IMR-90 (cell line): ENCODE data around the gene RAB9B. TPM values are rescaled to one million over a fixed set of nuclear protein-coding genes. Genes with fewer than 3 reads are reported as not detected.
"Not testable (repeated sequence)": the region's sequence is repeated elsewhere in the genome, so short reads cannot be mapped to it uniquely, and the experiment has no call there.

Experiments used
- ATAC-seq: fragments of 200-7000 bp; cut with Tn5 transposase; 2 replicates; pipeline ENCODE4 v1.9.1; 2020; ENCODE audit warnings: low read depth, mild to moderate bottlenecking, moderate library complexity
- BruUV-seq: library from RNA; stranded (reverse); fragments of 400-500 nt; replicated peaks from 2 replicates; lab custom pipeline; 2021; lab: Mats Ljungman, UMichigan
- CTCF ChIA-PET: fragments of 300-600 bp; formaldehyde crosslinking; extraction: SDS; loops from one replicate; lab custom pipeline; 2021; ENCODE audit warnings: antibody characterized with exemption; lab: Yijun Ruan, JAX
- POLR2A ChIA-PET: fragments of 300-600 bp; sonication (Branson Sonifier 250); formaldehyde crosslinking; loops from one replicate; lab custom pipeline; 2022; ENCODE audit warnings: antibody characterized with exemption; ENCODE audit not compliant: unreplicated experiment; lab: Charles Lee
- DNase-seq: peaks from one replicate; pipeline ENCODE4 v3.0.0; 2013
- H2AFZ ChIP-seq: replicated peaks from 2 replicates; pipeline ENCODE3; 2013; ENCODE audit warnings: low read length, mild to moderate bottlenecking; ENCODE audit not compliant: poor library complexity
- H2AK5ac ChIP-seq: 2 replicates; pipeline ENCODE4 v1.6.1; 2013; ENCODE audit warnings: low read depth, low read length, inconsistent platforms
- H2AK9ac ChIP-seq: replicated peaks from 2 replicates; pipeline ENCODE3; 2013; ENCODE audit warnings: mild to moderate bottlenecking, low read depth, low read length, moderate library complexity; ENCODE audit not compliant: poor library complexity
- H2BK120ac ChIP-seq: 2 replicates; pipeline ENCODE4 v1.6.1; 2013; ENCODE audit warnings: low read depth, low read length, inconsistent platforms
- H2BK15ac ChIP-seq: 3 replicates; pipeline ENCODE4 v1.6.1; 2013; ENCODE audit warnings: low read depth, low read length, inconsistent platforms
- H2BK20ac ChIP-seq: 2 replicates; pipeline ENCODE4 v1.6.1; 2013; ENCODE audit warnings: low read depth, mild to moderate bottlenecking, inconsistent platforms, low read length, moderate library complexity
- H2BK5ac ChIP-seq: 2 replicates; pipeline ENCODE4 v1.6.1; 2013; ENCODE audit warnings: mild to moderate bottlenecking, low read depth, low read length, inconsistent platforms; ENCODE audit not compliant: poor library complexity, severe bottlenecking
- H3K14ac ChIP-seq: replicated peaks from 2 replicates; pipeline ENCODE4 v1.6.1; 2013; ENCODE audit warnings: low read depth, low read length, inconsistent platforms
- H3K18ac ChIP-seq: 2 replicates; pipeline ENCODE4 v1.6.1; 2013; ENCODE audit warnings: low read depth, low read length, control low read depth
- H3K23ac ChIP-seq: 2 replicates; pipeline ENCODE4 v1.6.1; 2013; ENCODE audit warnings: low read depth, low read length, inconsistent platforms
- H3K27ac ChIP-seq: 2 replicates; pipeline ENCODE4 v1.5.1; 2013; ENCODE audit warnings: mild to moderate bottlenecking, control low read depth, low read length; ENCODE audit not compliant: insufficient read depth
- H3K27me3 ChIP-seq: 2 replicates; pipeline ENCODE4 v1.6.1; 2013; ENCODE audit warnings: low read length; ENCODE audit not compliant: control insufficient read depth, insufficient read depth
- H3K36me3 ChIP-seq: 2 replicates; pipeline ENCODE4 v1.6.1; 2013; ENCODE audit warnings: low read length, mixed read lengths; ENCODE audit not compliant: control insufficient read depth, insufficient read depth
- H3K4ac ChIP-seq: 2 replicates; pipeline ENCODE4 v1.6.1; 2013; ENCODE audit warnings: low read depth, low read length, inconsistent platforms
- H3K4me1 ChIP-seq: 2 replicates; pipeline ENCODE4 v1.6.1; 2013; ENCODE audit warnings: low read length, mixed read lengths; ENCODE audit not compliant: control insufficient read depth, insufficient read depth
- H3K4me2 ChIP-seq: 2 replicates; pipeline ENCODE4 v1.6.1; 2013; ENCODE audit warnings: low read depth, mild to moderate bottlenecking, control low read depth, low read length, moderate library complexity
- H3K4me3 ChIP-seq: 2 replicates; pipeline ENCODE4 v1.5.1; 2013; ENCODE audit warnings: low read depth, mild to moderate bottlenecking, control low read depth, low read length, moderate library complexity; ENCODE audit not compliant: insufficient read depth
- H3K56ac ChIP-seq: 2 replicates; pipeline ENCODE4 v1.6.1; 2013; ENCODE audit warnings: low read length, inconsistent platforms; ENCODE audit not compliant: insufficient read depth; ENCODE audit errors: extremely low read depth
- H3K79me1 ChIP-seq, 2 experiments: 2 replicates each; pipeline ENCODE4 v1.6.1; 2013; ENCODE audit warnings: low read length in 2 of 2, inconsistent platforms in 1 of 2, low read depth in 1 of 2
- H3K9ac ChIP-seq: 2 replicates; pipeline ENCODE4 v1.6.1; 2013; ENCODE audit warnings: low read depth, low read length, control low read depth
- H3K9me1 ChIP-seq: 2 replicates; pipeline ENCODE4 v1.6.1; 2013; ENCODE audit warnings: low read length, inconsistent platforms; ENCODE audit not compliant: insufficient read depth
- H3K9me3 ChIP-seq: 2 replicates; pipeline ENCODE4 v1.6.1; 2013; ENCODE audit warnings: low read length; ENCODE audit not compliant: control insufficient read depth, insufficient read depth
- H4K20me1 ChIP-seq: 2 replicates; pipeline ENCODE4 v1.6.1; 2013; ENCODE audit warnings: low read length, inconsistent platforms; ENCODE audit not compliant: insufficient read depth
- H4K5ac ChIP-seq: 2 replicates; pipeline ENCODE4 v1.6.1; 2013; ENCODE audit warnings: mild to moderate bottlenecking, low read depth, low read length, control low read depth
- H4K8ac ChIP-seq, 2 experiments: 2 replicates each; pipeline ENCODE4 v1.6.1; 2013; ENCODE audit warnings: low read depth in 2 of 2, low read length in 2 of 2, control low read depth in 1 of 2, inconsistent platforms in 1 of 2
- H4K91ac ChIP-seq: 2 replicates; pipeline ENCODE4 v1.6.1; 2013; ENCODE audit warnings: low read depth, low read length, inconsistent platforms; ENCODE audit not compliant: insufficient read depth
- WGBS, 2 experiments: methylation state at CpG; one replicate each; pipeline versions ENCODE4 v1.1.5 to v1.1.7; 2013; ENCODE audit warnings: missing lambda C conversion rate in 2 of 2; ENCODE audit not compliant: insufficient read length in 1 of 2; ENCODE audit errors: extremely low coverage in 2 of 2; 5-methylcytosine and 5-hydroxymethylcytosine counted together
- dilution Hi-C: fragments of 300-500 bp; cut with HindIII; formaldehyde crosslinking; loops from one replicate; pipeline ENCODE4 v1.14.3; 2018; ENCODE audit warnings: low sequenced_read_pairs; ENCODE audit not compliant: unreplicated experiment
- in situ Hi-C: fragments of 300-500 bp; cut with MboI; formaldehyde crosslinking; loops from 3 replicates; pipeline ENCODE4 v1.14.3; 2019; ENCODE audit warnings: low sequenced_read_pairs, inconsistent platforms, mixed read lengths
- intact Hi-C: fragments of 100-400 bp; cut with micrococcal nuclease; formaldehyde crosslinking; loops from 2 replicates; pipeline ENCODE4 v1.10.0; 2022
- polyA plus RNA-seq, 3 experiments: library from polyadenylated mRNA; depleted of rRNA; stranded (reverse); fragments of >200 nt; gene quantifications; 2 replicates each; pipeline ENCODE4 v1.2.3, GENCODE V29; 2012; ENCODE audit warnings: low replicate concordance in 1 of 3
- total RNA-seq: library from RNA; depleted of rRNA; stranded (reverse); fragments of >200 nt; gene quantifications from 2 replicates; pipeline ENCODE4 v1.2.3, GENCODE V29; 2012

Gene RAB9B
- total and polyA plus RNA-seq, 2 of the 4 experiments (the other 2 are of a cell fraction), result 0.58 to 0.90 TPM

GRCh38 chrX:103817101-103817500 lies 15.0 kb downstream of the RAB9B start:
- H4K8ac ChIP-seq, DNase-seq, in situ Hi-C loops, H3K9ac ChIP-seq, H3K23ac ChIP-seq, H3K4me3 ChIP-seq, H2BK5ac ChIP-seq, H4K5ac ChIP-seq, H3K4me2 ChIP-seq, H3K27me3 ChIP-seq, H3K9me3 ChIP-seq, H3K9me1 ChIP-seq, H3K4me1 ChIP-seq, H3K14ac ChIP-seq, H3K56ac ChIP-seq, H2AK9ac ChIP-seq, dilution Hi-C loops, H3K36me3 ChIP-seq, H3K18ac ChIP-seq, H2BK120ac ChIP-seq, H2BK20ac ChIP-seq, CTCF ChIA-PET, H4K91ac ChIP-seq, H3K79me1 ChIP-seq, H2AK5ac ChIP-seq, H3K27ac ChIP-seq, H2AFZ ChIP-seq, BruUV-seq, H3K4ac ChIP-seq, H2BK15ac ChIP-seq, ATAC-seq, H4K20me1 ChIP-seq, POLR2A ChIA-PET: not testable (repeated sequence)
- intact Hi-C loops, result loop anchor here (1.0 to 5.0 kb wide), 3 partner anchors 129 to 330 kb away; no protein-coding TSS in a partner anchor
- WGBS, 2 experiments, result no CpG with 5 or more reads among the region's 5 CpGs
